Measurements from ENCODE around the gene CDK5RAP1.

Gene CDK5RAP1

DNA sequence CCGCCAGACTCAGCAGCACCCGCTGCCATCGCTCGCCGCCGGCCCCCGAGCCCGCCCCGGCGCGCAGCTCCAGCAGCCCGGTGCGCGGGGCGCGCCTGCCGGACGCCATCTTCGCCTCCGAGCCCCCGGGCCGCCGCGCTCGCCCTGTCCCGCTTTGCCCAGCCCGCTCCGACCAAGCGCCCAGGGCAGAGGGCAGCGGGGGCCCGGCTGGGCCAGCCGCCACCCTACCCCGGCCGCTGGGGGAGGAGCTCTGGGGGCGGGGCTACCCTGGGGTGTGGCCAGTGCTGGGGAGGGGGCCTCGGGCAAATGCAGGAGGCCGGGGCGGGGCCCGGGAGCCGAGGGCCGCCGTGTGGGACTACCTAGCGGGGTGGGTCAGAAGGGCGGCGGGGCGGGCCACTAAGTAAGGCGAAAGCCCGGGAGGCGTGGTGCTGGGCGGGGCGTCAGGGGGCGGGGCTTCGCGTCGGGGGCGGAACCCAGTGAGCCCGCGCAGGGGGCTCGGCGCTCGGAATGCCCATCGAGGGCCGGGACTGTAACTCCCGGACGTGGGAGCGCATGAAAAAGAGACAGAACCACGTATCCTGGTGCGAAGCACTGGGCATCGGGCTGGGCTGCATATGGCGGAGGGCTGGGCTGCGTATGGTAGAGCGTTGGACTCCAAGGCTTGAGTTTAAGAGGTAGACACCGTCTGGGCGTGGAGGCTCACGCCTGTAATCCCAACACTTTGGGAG is 42.4 kb upstream of the CDK5RAP1 start, which contains the start of gene SNTA1 (continued):
- no peak for TF ChIP-seq ZNF19 (tag by site-specific recombination; IDR thresholded peaks at IDR 0.05; ENCODE audit: low read depth)
- no peak for TF ChIP-seq ZNF473 (tag by site-specific recombination; IDR thresholded peaks at IDR 0.05)
- TF ChIP-seq ZNF510 (tag by site-specific recombination; IDR thresholded peaks at IDR 0.05; ENCODE audit: insufficient replicate concordance), result no peak
- TF ChIP-seq ZNF521 (tag by site-specific recombination; IDR thresholded peaks at IDR 0.05), result no peak
- TF ChIP-seq ZNF513 (tag by site-specific recombination; IDR thresholded peaks at IDR 0.05), result no peak
- TF ChIP-seq SCRT2 (tag by site-specific recombination; IDR thresholded peaks at IDR 0.05), result no peak
- no peak for TF ChIP-seq ZNF354C (tag by site-specific recombination; IDR thresholded peaks at IDR 0.05; ENCODE audit: borderline replicate concordance, low read depth)
- no peak for TF ChIP-seq ZNF121 (tag by site-specific recombination; IDR thresholded peaks at IDR 0.05)
- TF ChIP-seq, protein P1, sequence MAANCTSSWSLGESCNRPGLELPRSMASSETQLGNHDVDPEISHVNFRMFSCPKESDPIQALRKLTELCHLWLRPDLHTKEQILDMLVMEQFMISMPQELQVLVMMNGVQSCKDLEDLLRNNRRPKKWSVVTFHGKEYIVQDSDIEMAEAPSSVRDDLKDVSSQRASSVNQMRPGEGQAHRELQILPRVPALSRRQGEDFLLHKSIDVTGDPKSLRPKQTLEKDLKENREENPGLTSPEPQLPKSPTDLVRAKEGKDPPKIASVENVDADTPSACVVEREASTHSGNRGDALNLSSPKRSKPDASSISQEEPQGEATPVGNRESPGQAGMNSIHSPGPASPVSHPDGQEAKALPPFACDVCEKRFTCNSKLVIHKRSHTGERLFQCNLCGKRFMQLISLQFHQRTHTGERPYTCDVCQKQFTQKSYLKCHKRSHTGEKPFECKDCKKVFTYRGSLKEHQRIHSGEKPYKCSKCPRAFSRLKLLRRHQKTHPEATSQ (tag by site-specific recombination; IDR thresholded peaks at IDR 0.05), result no peak
- no peak for TF ChIP-seq ZNF214 (tag by site-specific recombination; IDR thresholded peaks at IDR 0.05; ENCODE audit: borderline replicate concordance)
- TF ChIP-seq ZBTB49 (tag by site-specific recombination; IDR thresholded peaks at IDR 0.05; ENCODE audit: low read depth), result no peak
- TF ChIP-seq ZNF449 (tag by site-specific recombination; IDR thresholded peaks at IDR 0.05), result no peak
- TF ChIP-seq PRDM1 (tag by site-specific recombination; IDR thresholded peaks at IDR 0.05), result no peak
- TF ChIP-seq, protein P2, sequence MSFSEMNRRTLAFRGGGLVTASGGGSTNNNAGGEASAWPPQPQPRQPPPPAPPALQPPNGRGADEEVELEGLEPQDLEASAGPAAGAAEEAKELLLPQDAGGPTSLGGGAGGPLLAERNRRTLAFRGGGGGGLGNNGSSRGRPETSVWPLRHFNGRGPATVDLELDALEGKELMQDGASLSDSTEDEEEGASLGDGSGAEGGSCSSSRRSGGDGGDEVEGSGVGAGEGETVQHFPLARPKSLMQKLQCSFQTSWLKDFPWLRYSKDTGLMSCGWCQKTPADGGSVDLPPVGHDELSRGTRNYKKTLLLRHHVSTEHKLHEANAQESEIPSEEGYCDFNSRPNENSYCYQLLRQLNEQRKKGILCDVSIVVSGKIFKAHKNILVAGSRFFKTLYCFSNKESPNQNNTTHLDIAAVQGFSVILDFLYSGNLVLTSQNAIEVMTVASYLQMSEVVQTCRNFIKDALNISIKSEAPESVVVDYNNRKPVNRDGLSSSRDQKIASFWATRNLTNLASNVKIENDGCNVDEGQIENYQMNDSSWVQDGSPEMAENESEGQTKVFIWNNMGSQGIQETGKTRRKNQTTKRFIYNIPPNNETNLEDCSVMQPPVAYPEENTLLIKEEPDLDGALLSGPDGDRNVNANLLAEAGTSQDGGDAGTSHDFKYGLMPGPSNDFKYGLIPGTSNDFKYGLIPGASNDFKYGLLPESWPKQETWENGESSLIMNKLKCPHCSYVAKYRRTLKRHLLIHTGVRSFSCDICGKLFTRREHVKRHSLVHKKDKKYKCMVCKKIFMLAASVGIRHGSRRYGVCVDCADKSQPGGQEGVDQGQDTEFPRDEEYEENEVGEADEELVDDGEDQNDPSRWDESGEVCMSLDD (tag by site-specific recombination; IDR thresholded peaks at IDR 0.05), result no peak
- TF ChIP-seq ZNF175 (tag by site-specific recombination; IDR thresholded peaks at IDR 0.05), result no peak
- TF ChIP-seq TCF7L2 (IDR thresholded peaks at IDR 0.05; ENCODE audit: borderline replicate concordance, low read depth, low read length), result no peak
- TF ChIP-seq, protein P3, sequence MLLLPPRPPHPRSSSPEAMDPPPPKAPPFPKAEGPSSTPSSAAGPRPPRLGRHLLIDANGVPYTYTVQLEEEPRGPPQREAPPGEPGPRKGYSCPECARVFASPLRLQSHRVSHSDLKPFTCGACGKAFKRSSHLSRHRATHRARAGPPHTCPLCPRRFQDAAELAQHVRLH (tag by site-specific recombination; IDR thresholded peaks at IDR 0.05), result no peak
- TF ChIP-seq ZBTB21 (tag by site-specific recombination; IDR thresholded peaks at IDR 0.05), result no peak
- peak; percentile 15; the same call in 1 of the 2 replicates for TF ChIP-seq INSM2 (tag by site-specific recombination; IDR thresholded peaks at IDR 0.05)
- TF ChIP-seq SCRT1 (tag by site-specific recombination; IDR thresholded peaks at IDR 0.05; ENCODE audit: borderline replicate concordance), result no peak
- no peak for TF ChIP-seq ZNF768 (tag by site-specific recombination; IDR thresholded peaks at IDR 0.05)
- peak; percentile 81 for TF ChIP-seq GLIS2 (tag by site-specific recombination; IDR thresholded peaks at IDR 0.05)
- no peak for TF ChIP-seq ZNF146 (tag by site-specific recombination; IDR thresholded peaks at IDR 0.05)
- TF ChIP-seq SP2 (tag by site-specific recombination; IDR thresholded peaks at IDR 0.05), result peak; percentile 82
- TF ChIP-seq MYNN (tag by site-specific recombination; IDR thresholded peaks at IDR 0.05; ENCODE audit: borderline replicate concordance), result no peak
- no peak for TF ChIP-seq ZNF623 (tag by site-specific recombination; IDR thresholded peaks at IDR 0.05)
- TF ChIP-seq SP7 (tag by site-specific recombination; IDR thresholded peaks at IDR 0.05), result no peak; the same call in 1 of the 2 replicates
- no peak for TF ChIP-seq ZNF169 (tag by site-specific recombination; IDR thresholded peaks at IDR 0.05)
- TF ChIP-seq ZNF157 (tag by site-specific recombination; IDR thresholded peaks at IDR 0.05), result no peak
